ENCODE measurements around the gene TAS2R60. TPM values are rescaled to one million over a fixed set of nuclear protein-coding genes. Genes with fewer than 3 reads are reported as not detected.
"Not testable (repeated sequence)": the region's sequence is repeated elsewhere in the genome, so short reads cannot be mapped to it uniquely, and the experiment has no call there.

Gene TAS2R60
- polyA plus RNA-seq, 1 donor, result not detected

DNA sequence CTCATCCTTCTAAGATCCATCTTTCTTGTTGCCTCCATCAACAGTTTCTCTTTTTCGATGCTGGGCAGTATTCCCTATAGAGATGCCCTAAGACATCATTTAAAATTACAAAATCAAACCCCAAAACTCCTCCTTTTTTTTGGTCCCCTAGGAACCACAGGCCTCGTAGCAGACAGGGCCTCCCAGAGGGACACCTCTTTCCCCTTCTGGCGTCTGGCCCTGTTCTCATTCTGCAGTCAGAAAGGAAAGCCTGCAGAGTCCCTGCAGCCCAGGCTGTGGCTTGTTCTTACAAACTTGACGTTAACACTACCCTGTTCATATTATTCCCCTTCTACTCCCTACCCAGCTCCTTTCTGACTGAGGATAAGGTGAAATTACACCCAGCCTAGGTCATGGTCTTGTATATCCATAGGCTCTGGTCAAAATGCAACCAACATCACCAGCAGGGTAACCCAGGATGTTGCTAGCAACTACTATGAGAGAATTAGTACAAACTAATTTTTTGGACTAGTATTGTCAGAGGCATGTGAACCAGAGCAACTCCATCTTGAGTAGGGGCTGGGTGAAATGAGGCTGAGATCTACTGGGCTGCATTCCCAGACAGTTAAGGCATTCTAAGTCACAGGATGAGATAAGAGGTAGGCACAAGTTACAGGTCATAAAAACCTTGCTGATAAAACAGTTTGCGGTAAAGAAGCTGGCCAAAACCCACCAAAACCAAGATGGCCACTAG, 31.1 kb upstream of the TAS2R60 start:
- DNase-seq, result no peak
- WGBS (ENCODE audit: insufficient coverage, low lambda C conversion rate), result 100% methylated on average over 1 of the region's 5 CpGs
- Histone ChIP-seq H3K27me3 (ENCODE audit: control insufficient read depth, insufficient read depth, low read length) (no peaks in the 10 kb centered on the region), H3K4me1 (ENCODE audit: control insufficient read depth, insufficient read depth, low read length) (peaks cover 17% of the 10 kb centered on the region), H3K27ac (ENCODE audit: low read length) (no peak overlapping the region), H3K36me3 (ENCODE audit: control insufficient read depth, insufficient read depth, low read length) (no peaks in the 10 kb centered on the region), H3K4me3 (ENCODE audit: low read length) (no peak overlapping the region), H3K9me3 (ENCODE audit: control insufficient read depth, low read depth, low read length) (no peaks in the 10 kb centered on the region)

DNA sequence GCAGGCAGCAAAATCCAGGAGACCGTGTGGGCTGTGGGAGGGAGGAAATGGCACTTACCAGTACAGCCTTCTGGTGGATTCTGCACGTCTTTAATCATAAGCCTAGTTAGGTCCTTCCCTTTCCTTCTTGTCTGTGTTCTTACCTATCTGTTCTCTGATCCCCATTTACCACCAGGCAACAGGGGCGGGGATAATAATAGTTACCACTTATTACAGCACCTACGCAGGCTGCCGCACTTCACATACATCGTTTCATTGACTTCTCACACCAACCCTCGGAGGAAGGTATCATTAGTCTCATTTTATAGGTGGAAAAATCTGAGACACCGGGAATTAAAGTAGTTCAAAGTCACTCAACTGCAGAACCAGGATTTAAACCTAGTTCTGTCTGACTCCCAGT, 30.1 kb upstream of the TAS2R60 start:
- no peak for DNase-seq
- Histone ChIP-seq H3K36me3 (ENCODE audit: control insufficient read depth, insufficient read depth, low read length) (no peaks in the 10 kb centered on the region), H3K9me3 (ENCODE audit: control insufficient read depth, low read depth, low read length) (no peaks in the 10 kb centered on the region), H3K27me3 (ENCODE audit: control insufficient read depth, insufficient read depth, low read length) (no peaks in the 10 kb centered on the region), H3K4me1 (ENCODE audit: control insufficient read depth, insufficient read depth, low read length) (peaks cover 9% of the 10 kb centered on the region), H3K27ac (ENCODE audit: low read length) (no peak overlapping the region), H3K4me3 (ENCODE audit: low read length) (no peak overlapping the region)
- no CpG with 5 or more reads among the region's 8 CpGs for WGBS (ENCODE audit: insufficient coverage, low lambda C conversion rate)

DNA sequence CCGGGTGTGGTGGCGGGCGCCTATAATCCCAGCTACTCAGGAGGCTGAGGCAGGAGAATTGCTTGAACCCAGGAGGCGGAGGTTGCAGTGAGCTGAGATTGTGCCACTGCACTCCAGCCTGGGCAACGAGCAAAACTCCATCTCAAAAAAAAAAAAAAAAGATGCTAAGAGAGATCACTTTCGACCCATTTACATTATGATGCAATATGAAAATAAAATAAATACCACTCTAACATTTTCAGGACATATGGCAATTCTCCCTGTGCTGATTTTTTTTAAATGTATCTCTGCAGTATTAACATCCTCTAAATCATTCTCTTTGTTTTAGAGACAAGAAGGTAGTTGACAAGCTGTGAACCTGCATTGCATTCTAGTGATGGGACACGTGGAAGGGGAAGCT, 28.0 kb upstream of the TAS2R60 start:
- DNase-seq; H3K4me1 ChIP-seq (ENCODE audit: control insufficient read depth, insufficient read depth, low read length); H3K27me3 ChIP-seq (ENCODE audit: control insufficient read depth, insufficient read depth, low read length); H3K27ac ChIP-seq (ENCODE audit: low read length); H3K4me3 ChIP-seq (ENCODE audit: low read length); H3K36me3 ChIP-seq (ENCODE audit: control insufficient read depth, insufficient read depth, low read length); H3K9me3 ChIP-seq (ENCODE audit: control insufficient read depth, low read depth, low read length): not testable (repeated sequence)
- no CpG with 5 or more reads among the region's 7 CpGs for WGBS (ENCODE audit: insufficient coverage, low lambda C conversion rate)

DNA sequence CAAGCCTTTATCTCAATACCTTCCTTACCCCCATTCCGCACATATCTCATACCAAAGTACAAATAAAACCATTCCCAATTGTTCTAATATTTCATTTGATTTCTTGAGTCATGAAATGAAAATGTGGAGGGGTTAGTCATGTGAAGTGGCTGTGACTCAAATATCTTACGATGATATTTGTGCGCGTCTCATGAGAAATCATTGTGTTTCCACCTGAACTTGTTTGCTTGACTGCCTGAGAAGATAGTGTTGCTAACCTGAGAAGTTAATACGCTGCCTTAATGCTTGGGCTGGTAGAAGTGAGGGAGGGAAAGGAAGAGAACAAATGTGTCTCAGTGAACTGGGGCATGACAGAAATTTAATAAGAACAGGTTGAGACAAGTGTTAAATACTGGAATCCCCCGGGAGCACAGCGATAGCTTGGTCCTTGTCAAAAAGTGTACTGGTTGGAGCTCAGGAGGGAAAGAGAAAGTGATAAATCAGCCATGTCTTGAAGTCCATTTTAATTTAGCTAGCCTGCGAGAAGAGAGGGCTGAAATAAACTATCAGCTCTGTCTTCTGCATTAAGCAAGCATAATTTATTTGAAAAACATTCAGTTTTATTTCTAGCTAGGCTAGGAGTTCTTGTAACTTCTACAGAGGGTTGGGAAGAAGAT, 27.4 kb upstream of the TAS2R60 start:
- 83% methylated on average over 2 of the region's 8 CpGs for WGBS (ENCODE audit: insufficient coverage, low lambda C conversion rate)
- Histone ChIP-seq H3K27ac (ENCODE audit: low read length) (no peak overlapping the region), H3K9me3 (ENCODE audit: control insufficient read depth, low read depth, low read length) (no peaks in the 10 kb centered on the region), H3K4me3 (ENCODE audit: low read length) (no peak overlapping the region), H3K4me1 (ENCODE audit: control insufficient read depth, insufficient read depth, low read length) (no peaks in the 10 kb centered on the region), H3K27me3 (ENCODE audit: control insufficient read depth, insufficient read depth, low read length) (no peaks in the 10 kb centered on the region), H3K36me3 (ENCODE audit: control insufficient read depth, insufficient read depth, low read length) (no peaks in the 10 kb centered on the region)
- no peak for DNase-seq

DNA sequence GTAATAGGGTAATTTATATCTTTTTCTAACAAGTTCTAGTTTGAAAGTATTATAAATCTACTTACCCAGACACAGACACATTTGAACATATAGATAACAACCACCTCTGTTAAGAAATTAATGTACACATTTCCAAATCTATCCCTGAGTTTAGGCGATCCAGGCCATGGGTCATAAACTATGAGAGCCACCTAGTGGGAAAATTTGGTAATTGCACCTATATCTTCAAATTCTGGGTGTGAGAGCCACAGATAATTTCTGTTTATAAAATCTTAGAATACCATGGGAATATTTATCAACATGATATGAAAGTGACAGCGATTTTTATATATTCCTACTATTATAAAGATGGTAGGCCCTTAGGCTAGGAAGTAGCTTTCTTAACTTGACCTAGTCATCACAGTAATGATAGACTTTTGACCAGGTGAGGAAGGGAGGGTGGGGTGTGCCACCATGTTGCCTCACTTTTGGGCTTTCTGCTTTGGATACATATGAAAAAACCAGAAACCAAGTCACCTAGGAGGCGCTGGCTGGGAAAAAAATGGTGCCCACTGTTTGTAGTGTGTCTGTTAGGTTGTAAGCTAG, 26.6 kb upstream of the TAS2R60 start:
- Histone ChIP-seq H3K27me3 (ENCODE audit: control insufficient read depth, insufficient read depth, low read length) (no peaks in the 10 kb centered on the region), H3K9me3 (ENCODE audit: control insufficient read depth, low read depth, low read length) (no peaks in the 10 kb centered on the region), H3K27ac (ENCODE audit: low read length) (no peak overlapping the region), H3K4me3 (ENCODE audit: low read length) (no peak overlapping the region), H3K4me1 (ENCODE audit: control insufficient read depth, insufficient read depth, low read length) (no peaks in the 10 kb centered on the region), H3K36me3 (ENCODE audit: control insufficient read depth, insufficient read depth, low read length) (no peaks in the 10 kb centered on the region)
- WGBS (ENCODE audit: insufficient coverage, low lambda C conversion rate), result no CpG with 5 or more reads among the region's 3 CpGs
- DNase-seq, result peak in 1 of 2 donors; percentile 30

DNA sequence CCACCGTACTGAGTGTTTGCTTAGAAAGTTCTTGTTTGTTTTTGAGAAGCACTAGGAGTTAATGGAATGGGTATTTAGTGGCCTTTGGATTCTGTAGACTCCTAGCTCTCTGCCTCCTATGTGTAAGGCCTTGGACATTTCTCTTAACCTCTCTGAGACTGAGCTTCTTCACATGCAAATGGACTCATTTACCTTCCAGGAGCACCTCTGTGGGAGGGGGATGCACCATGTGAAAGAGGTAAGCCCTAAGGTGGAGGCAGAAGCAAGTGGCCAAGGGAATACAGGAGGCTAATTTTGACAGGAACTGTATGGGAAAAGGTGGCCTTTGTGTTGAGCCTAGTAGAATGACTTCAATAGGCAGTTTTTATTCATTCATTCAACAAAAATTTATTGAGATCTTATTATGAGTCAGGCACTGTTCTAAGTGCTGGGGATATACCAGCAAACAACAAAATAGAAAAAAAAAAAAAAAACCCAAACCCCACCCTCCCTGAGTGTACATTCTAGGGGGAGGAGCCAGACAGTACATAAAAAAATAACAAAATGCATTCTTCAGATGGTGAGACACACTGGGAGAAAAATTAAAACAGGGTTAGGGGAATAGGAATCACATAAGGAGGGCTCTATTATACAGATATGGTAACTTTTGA, 25.4 kb upstream of the TAS2R60 start:
- Histone ChIP-seq H3K36me3 (ENCODE audit: control insufficient read depth, insufficient read depth, low read length) (no peaks in the 10 kb centered on the region), H3K4me1 (ENCODE audit: control insufficient read depth, insufficient read depth, low read length) (no peaks in the 10 kb centered on the region), H3K27ac (ENCODE audit: low read length) (no peak overlapping the region), H3K27me3 (ENCODE audit: control insufficient read depth, insufficient read depth, low read length) (no peaks in the 10 kb centered on the region), H3K9me3 (ENCODE audit: control insufficient read depth, low read depth, low read length) (no peaks in the 10 kb centered on the region), H3K4me3 (ENCODE audit: low read length) (no peak overlapping the region)
- no peak for DNase-seq
- whole genome bisulfite sequencing (ENCODE audit: insufficient coverage, low lambda C conversion rate), result no CpG with 5 or more reads among the region's 1 CpG

DNA sequence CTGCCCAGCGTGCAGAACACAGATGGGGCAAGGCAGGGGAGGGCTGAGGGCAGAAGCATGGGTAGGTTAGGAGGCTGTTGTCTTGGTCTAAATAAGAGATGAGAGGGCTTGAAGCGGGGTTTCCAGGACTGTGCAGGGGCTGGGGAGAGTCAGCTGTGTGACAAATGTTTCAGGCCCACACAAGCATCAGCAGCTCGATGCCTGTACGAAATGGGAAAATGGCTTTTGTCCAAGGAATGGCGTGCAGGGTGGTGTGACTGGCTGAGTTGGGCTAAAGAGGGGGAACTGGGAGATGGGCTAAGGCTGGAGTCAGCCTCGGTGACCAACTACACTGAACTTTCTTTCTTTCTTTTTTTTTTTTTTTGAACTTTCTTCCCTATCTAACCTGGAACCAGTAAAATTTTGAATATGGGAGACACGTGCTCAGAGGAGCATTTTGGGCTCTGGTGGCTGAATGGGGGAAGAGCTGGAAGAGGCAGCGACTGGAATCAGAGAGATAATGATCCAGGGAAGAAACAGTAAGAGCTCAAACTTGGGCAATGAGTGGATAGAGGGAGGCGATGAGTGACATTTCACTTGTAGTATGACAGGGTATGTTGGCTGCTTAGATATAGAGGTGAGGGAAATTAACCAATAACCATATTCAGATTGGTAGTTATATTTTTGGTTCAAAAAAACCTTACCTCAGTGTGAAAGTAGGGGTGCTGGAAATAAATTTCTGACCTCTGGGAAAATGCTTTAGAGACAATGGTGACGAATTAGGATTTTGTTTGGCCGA, 24.4 kb upstream of the TAS2R60 start:
- Histone ChIP-seq H3K4me1 (ENCODE audit: control insufficient read depth, insufficient read depth, low read length) (no peaks in the 10 kb centered on the region), H3K27me3 (ENCODE audit: control insufficient read depth, insufficient read depth, low read length) (no peaks in the 10 kb centered on the region), H3K9me3 (ENCODE audit: control insufficient read depth, low read depth, low read length) (no peaks in the 10 kb centered on the region), H3K27ac (ENCODE audit: low read length) (no peak overlapping the region), H3K4me3 (ENCODE audit: low read length) (no peak overlapping the region), H3K36me3 (ENCODE audit: control insufficient read depth, insufficient read depth, low read length) (no peaks in the 10 kb centered on the region)
- DNase-seq, result no peak
- WGBS (ENCODE audit: insufficient coverage, low lambda C conversion rate), result 94% methylated on average over 5 of the region's 11 CpGs

DNA sequence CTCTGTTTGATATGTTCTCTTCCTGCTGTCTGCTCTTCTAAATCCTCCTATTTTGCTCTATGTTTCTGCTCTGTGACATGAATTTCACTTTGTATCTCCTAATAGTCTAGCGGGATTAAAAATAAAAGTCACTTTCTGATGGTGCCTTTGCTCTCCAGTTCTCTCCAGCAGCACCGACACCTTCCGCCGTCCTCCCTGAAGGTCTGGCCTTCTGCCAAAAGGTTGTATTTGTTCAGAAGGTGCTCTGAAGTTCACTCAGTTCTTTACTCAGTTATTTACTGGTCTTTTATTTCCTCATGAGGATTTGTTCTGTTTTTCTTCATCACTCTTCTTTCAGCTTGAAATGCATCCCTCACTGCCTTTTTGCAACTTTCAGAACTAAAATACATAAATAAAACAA, 23.4 kb upstream of the TAS2R60 start:
- Histone ChIP-seq H3K27ac (ENCODE audit: low read length) (no peak overlapping the region), H3K27me3 (ENCODE audit: control insufficient read depth, insufficient read depth, low read length) (no peaks in the 10 kb centered on the region), H3K4me3 (ENCODE audit: low read length) (no peak overlapping the region), H3K4me1 (ENCODE audit: control insufficient read depth, insufficient read depth, low read length) (no peaks in the 10 kb centered on the region), H3K9me3 (ENCODE audit: control insufficient read depth, low read depth, low read length) (no peaks in the 10 kb centered on the region), H3K36me3 (ENCODE audit: control insufficient read depth, insufficient read depth, low read length) (no peaks in the 10 kb centered on the region)
- DNase-seq, result peak; percentile 45 to 75
- WGBS (ENCODE audit: insufficient coverage, low lambda C conversion rate), result no CpG with 5 or more reads among the region's 4 CpGs

DNA sequence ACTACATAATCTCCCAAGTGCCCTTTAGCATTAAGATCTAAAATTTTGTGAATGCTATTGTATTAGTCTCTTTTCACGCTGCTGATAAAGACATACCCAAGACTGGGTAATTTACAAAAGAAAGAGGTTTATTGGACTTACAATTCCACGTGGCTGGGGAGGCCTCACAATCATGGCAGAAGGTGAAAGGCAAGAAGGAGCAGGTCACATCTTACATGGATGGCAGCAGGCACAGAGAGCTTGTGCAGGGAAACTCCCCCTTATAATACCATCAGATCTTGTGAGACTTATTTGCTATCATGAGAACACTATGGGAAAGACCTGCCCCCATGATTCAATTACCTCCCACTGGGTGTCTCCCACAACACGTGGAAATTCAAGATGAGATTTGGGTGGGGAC, 22.6 kb upstream of the TAS2R60 start:
- not testable (repeated sequence) for H3K27ac ChIP-seq (ENCODE audit: low read length); DNase-seq; H3K27me3 ChIP-seq (ENCODE audit: control insufficient read depth, insufficient read depth, low read length); H3K4me3 ChIP-seq (ENCODE audit: low read length); H3K4me1 ChIP-seq (ENCODE audit: control insufficient read depth, insufficient read depth, low read length); H3K36me3 ChIP-seq (ENCODE audit: control insufficient read depth, insufficient read depth, low read length); H3K9me3 ChIP-seq (ENCODE audit: control insufficient read depth, low read depth, low read length)
- 33% methylated on average over 1 of the region's 3 CpGs for WGBS (ENCODE audit: insufficient coverage, low lambda C conversion rate)

DNA sequence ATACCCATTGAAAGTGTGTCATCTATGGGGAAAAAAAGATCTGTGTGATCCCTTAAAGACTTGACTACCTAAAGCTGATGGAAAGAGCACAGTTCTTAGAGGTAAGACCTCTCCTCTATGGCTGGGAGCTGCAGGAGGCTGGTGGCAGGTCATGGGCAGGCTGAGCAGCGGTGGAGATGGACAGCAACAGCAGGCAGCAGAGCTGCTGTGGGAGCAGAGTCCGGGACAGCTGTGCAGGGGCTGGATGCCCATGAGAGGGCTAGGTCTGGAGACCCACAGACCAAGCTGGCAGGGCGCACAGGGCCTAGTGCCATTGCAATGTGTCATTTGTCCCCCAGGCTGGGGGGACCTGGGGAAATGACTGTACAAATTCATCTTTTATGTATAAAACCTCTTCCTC, 21.2 kb upstream of the TAS2R60 start:
- Histone ChIP-seq H3K4me1 (ENCODE audit: control insufficient read depth, insufficient read depth, low read length) (no peaks in the 10 kb centered on the region), H3K9me3 (ENCODE audit: control insufficient read depth, low read depth, low read length) (no peaks in the 10 kb centered on the region), H3K4me3 (ENCODE audit: low read length) (no peak overlapping the region), H3K27ac (ENCODE audit: low read length) (no peak overlapping the region), H3K36me3 (ENCODE audit: control insufficient read depth, insufficient read depth, low read length) (no peaks in the 10 kb centered on the region), H3K27me3 (ENCODE audit: control insufficient read depth, insufficient read depth, low read length) (no peaks in the 10 kb centered on the region)
- no peak for DNase-seq
- no CpG with 5 or more reads among the region's 3 CpGs for WGBS (ENCODE audit: insufficient coverage, low lambda C conversion rate)
